HG03558 (cell line): ENCODE results near the gene HGFAC.
"Not testable (repeated sequence)": the region's sequence is repeated elsewhere in the genome, so short reads cannot be mapped to it uniquely, and the experiment has no call there.

Source experiments
- ATAC-seq: cut with Tn5 transposase; IDR thresholded peaks from one replicate; pipeline ENCODE4 v1.9.1; 2021; ENCODE audit warnings: moderate number of reproducible peaks; ENCODE audit not compliant: unreplicated experiment; ENCODE audit errors: extremely low read depth

HGFAC gene

DNA sequence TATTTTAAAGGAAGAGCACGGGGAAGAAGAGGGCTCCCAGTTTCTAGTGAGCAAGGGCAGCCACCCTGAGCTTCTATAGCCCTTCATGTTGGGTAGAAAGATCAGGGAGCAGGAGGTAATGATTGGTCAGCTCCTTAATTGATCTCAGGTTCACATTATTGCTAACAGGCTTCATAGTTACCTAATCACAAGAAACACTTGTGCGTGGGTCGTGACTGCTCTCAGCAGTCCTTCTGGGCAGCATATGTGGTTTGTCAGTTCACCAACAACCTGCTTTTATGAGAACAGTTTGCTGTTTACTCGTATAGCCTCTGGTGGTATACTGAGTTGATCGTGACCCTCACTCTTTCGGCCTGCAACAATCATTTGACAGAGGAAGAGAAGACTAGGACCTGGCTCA lies 16.6 kb downstream of the HGFAC start:
- no peak for ATAC-seq

DNA sequence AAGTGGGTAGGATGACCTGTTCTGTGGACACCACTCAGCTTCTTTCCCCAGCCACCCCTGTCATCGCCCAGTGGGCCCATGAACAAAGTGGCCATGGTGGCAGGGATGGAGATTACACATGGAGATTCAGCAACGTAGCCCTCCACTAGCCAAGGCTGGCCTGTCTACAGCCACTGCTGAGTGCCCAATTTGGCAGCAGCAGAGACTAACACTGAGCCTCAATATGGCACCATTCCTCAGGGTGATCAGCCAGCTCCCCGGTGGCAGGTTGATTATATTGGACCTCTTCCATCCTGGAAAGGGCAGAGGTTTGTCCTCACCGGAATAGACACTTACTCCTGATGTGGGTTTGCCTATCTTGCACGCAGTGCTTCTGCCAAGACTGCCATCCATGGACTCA lies 17.4 kb downstream of the HGFAC start:
- not testable (repeated sequence) for ATAC-seq

DNA sequence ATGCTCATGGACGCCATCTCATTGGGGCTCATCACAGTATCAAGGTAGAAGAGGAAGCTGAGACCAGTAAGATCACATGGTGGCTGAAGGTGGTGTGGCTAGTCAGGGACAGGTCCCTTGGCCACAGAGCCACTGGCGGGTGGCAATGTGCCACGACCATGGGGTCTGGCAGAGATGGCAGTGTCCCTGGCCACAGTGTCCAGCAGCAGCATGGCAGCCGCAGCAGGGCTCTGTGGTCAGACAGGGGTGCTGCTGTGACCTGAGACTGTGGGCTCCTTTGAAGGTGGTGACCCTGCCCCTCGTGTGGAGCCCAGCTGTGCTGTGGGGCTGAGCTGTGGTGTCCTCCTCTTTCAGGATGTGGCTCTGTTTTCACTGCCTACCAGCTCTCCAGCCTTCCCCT lies 19.2 kb downstream of the HGFAC start:
- no peak for ATAC-seq

DNA sequence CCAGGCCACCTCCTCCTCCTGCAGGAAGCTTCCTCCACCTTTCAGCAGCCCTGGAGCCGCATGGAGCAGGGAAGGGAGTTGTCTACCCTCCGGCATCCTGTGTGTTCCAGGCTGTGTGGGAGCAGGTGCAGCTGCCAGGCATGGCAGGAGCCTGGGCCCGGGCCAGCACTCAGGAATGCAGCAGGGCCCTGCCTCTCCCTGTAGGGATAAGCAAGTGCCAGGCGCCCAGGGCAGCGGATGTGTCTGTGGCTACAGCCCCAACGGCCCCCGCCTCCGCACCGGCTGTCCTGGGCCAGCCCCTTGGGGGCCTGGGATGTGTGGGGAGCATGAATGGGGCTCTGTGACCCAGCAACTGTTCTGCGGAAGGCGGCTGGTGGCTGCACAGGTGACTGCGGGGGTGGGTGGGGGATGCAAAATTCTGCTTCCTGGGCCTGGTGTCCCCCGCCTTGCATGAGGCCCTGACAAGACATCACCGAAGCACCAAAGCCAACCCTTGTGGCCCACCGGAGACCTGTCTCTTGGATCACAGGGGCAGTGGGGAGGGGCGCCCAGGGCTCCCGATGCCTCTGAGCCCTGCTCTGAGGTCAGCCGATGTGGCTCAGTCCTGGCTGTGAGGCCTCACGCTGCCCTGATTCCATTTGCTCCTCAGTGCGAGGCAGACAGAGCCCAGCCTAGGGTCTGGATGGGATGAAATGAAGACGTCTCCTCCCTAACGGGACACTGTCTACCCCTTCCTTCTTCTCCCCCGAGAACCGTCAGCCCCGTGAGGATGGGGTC lies 19.9 kb downstream of the HGFAC start:
- ATAC-seq = no peak

DNA sequence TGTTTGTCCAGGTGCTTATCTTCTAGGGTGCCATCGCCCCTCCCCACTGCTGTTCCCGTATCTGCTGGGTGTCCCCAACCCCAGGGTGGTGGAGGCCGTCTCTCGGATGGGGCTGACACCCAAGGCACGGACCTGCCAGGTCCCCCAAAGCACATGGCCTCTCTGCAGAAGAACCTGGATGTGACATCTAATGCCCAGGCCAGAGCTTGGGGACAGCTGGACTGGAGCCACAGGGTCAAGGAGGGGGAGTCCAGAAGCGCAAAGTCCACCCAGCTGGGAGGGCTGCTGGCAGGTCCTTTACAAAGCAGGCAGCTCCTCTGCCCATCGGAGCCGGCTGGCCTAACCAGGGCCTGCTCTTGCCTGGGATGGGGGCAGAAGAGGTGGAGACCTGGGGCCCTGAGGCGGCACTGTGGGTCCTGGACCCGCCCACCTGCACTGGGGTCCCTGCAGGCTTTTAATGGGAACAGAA lies 20.6 kb downstream of the HGFAC start:
- no peak for ATAC-seq

DNA sequence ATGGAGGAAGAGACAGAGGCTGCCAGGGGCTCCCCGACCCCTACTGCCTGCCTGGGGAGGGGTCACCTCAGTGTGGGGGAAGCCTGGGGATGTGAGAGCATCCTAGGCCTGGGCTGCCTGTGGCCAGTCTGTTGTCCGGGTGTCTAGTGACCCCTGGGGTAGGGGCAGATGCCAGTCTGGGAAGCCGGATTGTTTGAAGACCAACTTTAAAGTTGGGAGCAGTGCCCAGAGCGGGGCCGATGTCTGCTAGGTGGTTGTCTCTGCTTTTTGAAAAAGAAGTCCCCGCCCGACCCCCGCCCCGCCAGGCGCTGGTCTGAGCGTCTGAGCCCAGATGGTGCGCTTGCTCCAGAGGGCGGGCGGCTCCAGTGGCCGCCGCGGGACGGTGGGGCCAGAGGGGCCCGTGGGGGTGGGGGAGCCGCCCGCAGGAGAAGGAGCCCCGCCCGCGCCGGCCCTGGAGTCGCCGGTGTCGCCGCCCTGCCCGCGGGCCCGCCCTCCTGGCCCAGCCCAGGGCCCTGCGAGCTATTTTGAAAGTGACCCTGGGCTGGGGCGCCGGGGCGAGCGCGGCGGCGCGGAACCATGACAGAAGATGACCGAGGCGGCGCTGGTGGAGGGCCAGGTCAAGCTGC lies 21.1 kb downstream of the HGFAC start, which contains the start of gene DOK7:
DOK7 (plus strand) TSS at position 517 of the 626 bp plus-strand sequence; CDS start at position 587, 70 bp downstream.
- ATAC-seq = no peak

DNA sequence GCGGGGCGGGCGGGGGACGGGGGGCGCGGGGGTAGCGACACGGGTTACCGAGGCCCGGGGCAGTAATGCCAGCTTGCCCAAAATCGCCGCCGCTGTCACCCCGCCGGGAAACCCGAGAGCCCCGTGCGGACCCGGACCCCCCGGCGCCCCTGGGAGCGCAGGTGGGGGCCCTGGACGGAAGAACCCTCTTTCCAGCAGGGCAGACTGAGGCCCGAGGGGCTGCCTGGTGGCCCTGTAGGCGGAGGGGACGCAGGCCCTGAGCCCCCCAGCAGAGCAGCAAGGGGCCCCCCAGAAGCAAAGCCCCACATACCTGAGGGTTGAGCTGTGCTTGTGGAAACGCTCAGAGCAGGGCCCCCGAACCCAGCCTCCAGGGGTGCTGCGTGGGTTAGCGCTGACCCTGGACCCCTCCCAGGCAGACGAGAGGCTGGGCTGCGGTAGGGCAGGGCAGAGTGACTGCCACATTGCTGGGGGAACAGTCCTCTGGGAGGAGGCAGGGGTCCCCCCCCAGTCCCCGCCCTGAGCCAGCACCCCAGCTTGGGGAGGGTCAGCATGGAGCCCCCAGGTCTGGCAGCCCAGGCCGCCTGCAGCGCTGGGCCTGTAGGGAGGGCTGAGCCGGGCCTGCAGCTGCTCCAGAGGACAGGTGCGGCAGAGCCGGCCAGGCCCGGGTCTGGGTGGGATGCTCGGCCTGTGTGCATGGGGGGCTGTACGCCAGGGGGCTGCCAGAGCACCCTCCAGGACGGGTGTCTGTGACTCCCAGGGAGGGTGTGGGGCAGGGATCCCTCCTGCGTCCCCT lies 22.0 kb downstream of the HGFAC start:
- ATAC-seq = no peak

DNA sequence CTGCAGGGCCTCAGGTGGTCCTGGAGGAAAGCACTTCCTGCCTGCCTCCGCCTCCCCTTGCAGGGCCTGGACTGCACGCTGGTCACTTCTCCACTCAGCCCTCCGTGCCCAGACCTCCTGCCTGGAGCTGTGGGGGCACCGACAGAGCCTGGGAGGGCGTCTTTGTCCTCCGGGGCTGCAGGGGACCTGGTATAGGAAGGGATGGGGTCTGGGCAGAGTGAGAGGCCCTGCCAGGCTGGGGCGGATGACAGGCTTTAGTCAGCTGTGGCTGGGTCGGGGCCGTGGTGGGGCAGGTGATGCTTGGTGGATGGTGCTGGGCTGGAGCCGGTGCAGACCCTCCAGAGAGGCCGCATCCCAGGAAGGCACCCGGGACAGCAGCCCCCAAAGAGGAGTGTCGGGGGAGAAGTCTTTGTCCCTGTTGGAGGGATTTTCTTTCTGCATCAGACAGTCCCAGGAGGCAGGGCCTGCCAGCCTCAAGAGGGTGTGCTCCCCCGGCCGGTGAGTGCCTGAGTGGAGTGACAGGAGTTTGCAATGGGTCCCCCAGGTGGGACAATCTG lies 22.7 kb downstream of the HGFAC start:
- no peak for ATAC-seq

DNA sequence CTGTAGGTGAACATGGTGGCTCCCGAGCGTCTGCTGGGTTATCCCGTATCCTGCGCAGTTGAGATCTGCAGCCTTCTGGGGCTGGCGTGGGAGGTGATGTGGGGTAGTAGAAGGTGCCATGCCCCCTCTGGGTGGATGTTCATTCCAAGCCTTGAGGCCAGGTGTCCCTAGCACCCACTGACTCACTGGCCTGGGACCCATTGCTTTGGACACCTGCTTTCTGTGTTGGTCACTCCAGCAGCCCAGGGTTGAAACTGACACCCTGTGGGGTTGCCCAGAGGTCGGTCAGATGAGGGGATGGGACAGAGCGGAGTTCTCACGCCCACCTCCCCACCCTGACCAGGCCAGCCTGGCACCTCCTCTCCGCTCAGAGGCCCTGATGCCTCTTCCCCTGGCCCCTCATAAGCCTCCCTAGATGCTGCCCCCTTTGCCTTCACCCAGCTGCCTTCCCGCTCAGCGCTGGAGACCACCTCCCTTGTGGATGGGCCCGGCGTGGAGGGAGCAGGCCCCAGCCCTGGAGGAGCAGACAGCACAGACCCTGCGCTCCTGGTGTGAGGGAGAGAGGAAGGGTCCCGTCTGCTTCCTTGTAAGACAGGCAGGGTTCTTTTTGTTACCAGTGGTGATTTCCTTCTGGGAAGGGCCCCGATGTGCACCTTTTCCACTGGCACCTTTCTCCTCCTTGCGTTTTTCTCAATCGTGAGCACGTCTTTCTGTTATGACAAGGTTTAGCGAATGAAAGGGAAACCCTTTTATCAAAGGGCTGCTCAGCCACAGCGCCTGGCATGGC lies 23.3 kb downstream of the HGFAC start:
- no peak for ATAC-seq

DNA sequence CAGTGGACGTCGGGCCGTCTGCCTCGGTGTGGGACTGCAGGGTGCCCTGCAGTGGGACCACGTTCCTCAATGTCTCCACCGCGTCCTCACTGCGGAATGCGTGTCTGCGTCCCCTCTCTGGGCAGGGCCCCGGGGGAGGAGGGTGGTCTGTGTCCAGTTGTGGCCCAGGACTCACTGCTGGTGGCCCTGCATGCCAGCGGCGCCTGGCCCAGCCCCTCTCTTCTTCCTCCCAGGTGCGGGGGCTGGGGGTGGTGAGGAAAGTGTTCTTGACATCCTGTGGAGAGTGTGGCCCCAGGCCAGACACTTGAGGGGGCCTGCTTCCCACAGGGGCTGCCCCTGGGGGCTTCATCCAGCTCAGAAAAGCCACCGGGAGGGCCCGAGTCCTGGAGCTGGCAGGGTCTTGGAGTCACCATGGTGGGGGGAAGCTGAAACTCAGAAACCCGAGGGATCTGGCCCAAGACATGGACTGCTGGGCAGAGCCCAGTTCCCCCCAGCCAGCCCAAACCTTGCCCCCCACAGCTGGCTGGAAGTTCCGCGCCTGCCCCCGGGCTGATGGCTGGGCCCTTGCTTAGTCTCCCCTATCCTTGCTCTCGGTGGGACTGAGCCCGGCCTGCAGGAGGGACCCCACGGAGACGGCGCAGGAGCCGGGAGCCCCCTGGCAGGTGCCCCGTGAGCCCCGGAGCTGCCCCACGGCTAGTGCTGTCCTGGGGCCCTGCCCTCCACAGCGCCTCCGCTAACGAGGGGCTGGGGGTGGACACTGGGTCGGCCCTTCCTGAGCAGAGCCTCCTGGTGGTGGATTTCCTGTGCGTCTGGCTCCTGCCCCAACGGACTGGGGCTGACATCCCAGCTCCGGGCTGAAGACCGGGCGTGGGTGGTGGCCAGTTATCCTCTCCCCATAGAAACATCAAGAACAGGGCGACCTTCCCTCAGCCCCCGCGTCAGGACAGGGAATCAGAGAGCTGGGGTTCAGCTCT lies 24.2 kb downstream of the HGFAC start:
- no peak for ATAC-seq

DNA sequence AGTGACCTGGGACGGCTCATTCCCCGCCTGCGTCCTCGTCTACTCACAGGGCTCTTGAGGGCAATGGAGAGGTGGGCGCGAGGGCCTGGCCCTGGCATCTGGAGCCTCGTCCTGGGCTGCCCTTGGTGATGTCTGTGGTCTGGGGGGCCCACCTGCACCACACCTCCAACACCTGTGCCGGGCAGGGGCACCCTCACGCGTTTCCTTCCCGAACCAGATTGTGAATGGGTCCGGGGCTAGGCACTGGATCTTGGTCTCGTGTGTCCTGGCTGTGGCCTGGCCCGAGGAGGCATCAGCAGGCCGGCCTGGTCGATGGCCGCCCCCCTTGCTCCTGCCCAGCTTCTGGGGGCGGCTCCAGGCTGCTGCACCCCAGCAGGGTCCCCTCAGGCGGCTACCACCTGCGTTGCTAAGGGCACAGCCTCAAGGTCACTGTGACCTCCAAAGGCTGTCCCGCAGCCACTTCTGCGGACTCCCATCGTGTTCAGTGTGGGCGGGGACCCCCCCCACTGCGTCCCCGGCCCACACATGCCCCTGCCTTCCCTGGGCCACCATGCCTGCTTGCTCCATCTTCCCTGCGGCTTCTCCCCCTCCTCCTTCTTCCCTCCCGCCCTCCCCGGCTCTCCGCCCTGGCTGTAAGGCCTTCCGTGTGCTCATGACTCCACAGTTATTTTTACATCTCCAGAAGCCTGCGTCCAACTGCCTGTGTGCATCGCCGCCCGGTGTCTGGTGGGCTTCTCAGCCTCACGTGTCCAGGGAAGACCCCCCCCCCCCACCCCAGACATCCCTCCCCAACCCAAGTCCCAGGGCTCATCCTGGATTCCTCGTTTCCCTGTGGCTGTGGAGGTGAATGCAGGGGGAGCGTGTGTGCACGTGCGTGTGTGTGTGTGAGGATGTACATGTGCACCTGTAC lies 25.2 kb downstream of the HGFAC start:
- no peak for ATAC-seq

DNA sequence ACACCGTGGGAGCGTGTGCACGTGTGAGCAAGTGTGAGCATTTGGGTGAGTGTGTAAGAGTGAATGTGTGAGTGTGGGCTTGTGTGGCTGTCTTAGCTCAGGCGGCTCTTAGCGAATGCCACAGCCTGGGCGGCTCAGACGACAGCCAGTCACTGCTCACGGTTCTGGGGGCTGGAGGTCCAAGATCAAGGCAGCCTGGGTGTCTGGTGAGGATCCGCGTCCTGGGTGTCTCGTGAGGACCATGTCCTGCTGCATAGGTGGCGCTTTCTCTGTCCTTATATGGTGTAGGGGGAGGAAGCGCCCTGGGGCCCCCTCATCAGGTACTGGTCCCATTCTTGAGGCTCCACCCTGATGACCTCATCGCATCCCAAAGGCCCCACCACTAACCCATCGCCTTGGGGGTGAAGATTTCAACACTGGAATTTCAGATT lies 25.8 kb downstream of the HGFAC start:
- ATAC-seq = no peak

DNA sequence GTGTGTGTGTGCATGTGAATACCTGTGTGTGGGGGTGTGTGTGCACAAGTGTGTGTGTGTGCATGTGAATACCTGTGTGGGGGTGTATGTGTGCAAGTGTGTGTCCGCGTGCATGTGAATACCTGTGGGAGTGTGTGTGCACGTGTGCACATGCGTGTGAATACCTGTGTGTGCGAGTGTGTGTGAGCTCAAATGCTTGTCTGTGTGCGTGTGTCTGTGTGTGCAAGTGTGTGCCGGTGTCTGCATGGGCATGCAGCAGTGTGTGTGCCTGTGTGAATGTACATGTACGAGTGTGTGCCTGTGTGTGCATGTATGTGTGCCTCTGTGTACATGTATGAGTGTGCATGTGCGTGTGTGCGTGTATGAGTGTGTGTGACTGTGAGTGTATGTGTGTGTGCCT lies 26.4 kb downstream of the HGFAC start:
- ATAC-seq = no peak

DNA sequence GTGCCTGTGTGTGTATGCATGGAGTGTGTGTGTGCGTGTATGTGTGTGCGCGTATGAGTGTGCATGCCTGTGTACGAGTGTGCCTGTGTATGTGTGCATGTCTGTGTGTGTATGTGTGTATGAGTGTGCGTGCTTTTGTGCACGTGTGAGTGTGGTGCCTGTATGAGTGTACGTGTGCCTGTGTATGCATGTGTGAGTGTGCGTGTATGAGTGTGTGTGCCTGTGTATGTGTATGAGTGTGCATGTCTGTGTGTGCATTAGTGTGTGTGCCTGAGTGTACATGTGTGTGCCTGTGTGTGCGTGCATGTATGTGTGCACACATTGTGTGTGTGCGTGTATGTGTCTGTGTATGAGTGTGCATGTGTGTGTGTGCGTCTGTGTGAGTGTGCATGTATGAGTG lies 27.0 kb downstream of the HGFAC start:
- no peak for ATAC-seq

DNA sequence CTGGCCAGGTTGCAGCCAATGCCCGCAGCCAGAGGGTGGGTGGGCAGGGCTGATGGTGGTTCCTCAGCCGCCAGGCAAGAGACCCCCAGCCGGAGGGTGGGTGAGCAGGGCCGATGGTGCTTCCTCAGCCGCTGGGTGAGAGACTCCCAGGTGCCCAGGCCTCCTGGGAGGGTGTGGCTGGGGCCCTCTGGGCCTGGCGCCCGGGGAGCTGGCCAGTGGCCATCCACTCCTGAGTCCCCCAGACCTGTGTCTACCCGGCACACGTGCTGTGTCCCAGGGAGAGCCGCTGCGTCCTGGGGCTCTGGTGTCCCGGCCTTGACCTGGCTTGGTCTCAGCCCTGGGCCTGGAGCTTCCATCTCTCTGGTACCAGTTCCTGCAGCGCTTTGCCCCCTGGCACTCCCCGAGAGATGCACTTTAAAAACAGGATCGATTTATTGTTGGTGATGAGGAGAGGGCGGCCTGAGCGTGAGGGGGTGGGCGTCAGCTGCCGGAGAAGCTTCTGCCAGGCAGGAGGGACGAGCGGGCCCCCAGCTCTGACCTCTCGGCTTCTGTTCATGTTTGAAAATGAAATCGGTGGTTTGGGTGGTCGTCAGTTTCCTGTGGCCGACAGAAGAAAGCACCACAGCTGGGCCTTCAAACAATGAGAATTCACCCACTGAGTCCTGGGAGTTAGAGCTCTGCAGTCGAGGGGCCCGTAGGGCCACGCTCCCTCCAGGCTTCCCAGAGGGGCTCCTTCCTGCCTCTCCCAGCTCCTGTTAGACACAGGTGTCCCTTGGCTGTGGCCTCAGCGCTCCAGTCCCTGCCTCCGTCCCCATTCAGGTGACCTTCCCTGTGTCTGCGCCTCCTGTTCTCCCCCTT lies 27.8 kb downstream of the HGFAC start:
- ATAC-seq = no peak

DNA sequence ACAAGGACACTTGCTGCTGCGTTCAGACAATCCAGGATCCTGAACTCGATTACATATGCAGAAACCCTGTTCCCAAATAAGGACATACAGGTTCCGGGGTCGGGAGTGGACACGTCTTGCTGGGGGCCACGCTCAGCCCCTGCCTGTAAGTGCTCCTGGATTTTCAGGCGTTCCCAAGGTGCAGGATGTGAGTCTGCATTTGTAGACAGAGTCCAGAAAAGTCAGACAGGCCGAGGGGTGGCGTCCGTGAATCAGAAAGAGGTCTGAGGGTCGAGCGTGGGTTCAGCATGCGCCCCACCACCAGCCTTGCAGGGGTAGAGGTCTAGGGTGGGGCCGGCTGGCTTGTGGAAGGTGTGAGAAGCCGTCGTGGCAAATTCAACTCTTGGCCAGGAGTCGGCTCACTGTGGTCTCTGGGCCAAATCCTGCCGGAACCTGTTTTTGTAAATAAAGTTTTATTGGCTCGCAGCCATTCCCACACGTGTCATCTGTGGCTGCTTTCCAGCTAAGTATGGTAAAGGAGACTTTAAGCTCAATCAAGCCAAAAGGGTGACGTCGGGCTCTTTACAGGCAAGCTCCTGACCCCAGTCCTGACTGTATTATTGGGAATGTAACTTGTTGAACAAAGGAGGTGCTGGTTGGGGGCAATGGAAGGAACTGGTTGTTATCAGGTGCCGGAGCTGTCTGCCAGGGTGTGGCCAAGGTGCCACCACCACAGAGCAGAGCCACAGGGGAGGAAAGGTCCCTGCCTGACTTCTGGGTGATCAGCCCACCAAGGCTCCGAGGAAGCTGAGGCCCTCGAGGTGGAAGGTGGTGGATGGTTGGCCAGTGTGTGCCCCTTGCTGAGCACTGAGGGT lies 28.7 kb downstream of the HGFAC start:
- no peak for ATAC-seq
